ENCODE data around the gene HIRA. TPM values are rescaled to one million over a fixed set of nuclear protein-coding genes. Genes with fewer than 3 reads are reported as not detected.

HIRA gene
- polyA plus RNA-seq, 3 donors = 1.8 to 20.7 (median 2.6) TPM

GRCh38 chr22:19448076-19448607 lies 16.6 kb upstream of the HIRA start:
- Histone ChIP-seq H4K20me1 (ENCODE audit: insufficient read depth, low read length) (peaks cover 23% of the 10 kb centered on the region), H3K4me1 (ENCODE audit: control insufficient read depth in 1 of 2, insufficient read depth in 2 of 2, low read length in 2 of 2) (peaks cover 16 to 26% of the 10 kb centered on the region in 2 donors), H3K9me3 (replicated peaks in 1 of 2; ENCODE audit: control insufficient read depth in 1 of 2, insufficient read depth in 1 of 2, low read length in 2 of 2) (no peaks in the 10 kb centered on the region), H3K27me3 (ENCODE audit: control insufficient read depth in 2 of 2, insufficient read depth in 2 of 2, low read length in 2 of 2) (no peaks in the 10 kb centered on the region), H3K4me3 (replicated peaks in 1 of 3; ENCODE audit: low read depth in 2 of 3, low read length in 3 of 3) (peak overlapping the region; percentile 54 to 82 (median 69)), H3K4me2 (replicated peaks; ENCODE audit: extremely low read depth, low read length, poor library complexity, severe bottlenecking) (peak overlapping the region; percentile 84), H3K9ac (ENCODE audit: insufficient read depth, low read length, poor library complexity, severe bottlenecking) (peak overlapping the region; percentile 93), H3K79me2 (ENCODE audit: insufficient read depth, low read length) (peaks cover 45% of the 10 kb centered on the region), H3K36me3 (replicated peaks in 1 of 2; ENCODE audit: control insufficient read depth in 1 of 2, insufficient read depth in 2 of 2, low read length in 2 of 2) (peaks cover 32 to 49% of the 10 kb centered on the region in 2 donors), H2AFZ (ENCODE audit: insufficient read depth, low read depth, low read length, poor library complexity, severe bottlenecking) (peak overlapping the region; percentile 97), H3K27ac (ENCODE audit: low read depth in 1 of 2, low read length in 2 of 2) (peak overlapping the region; percentile 58 to 87)
- intact Hi-C loops (cut with micrococcal nuclease) = no loop called here
- Mint-ChIP-seq H3K27ac (peak overlapping the region; percentile 80 to 96 (median 94)), H3K4me3 (peak overlapping the region; percentile 91 to 96), H3K4me1 (peaks cover 25% of the 10 kb centered on the region), H3K36me3 (peaks cover 44 to 50% of the 10 kb centered on the region in 2 donors), H3K27me3 (ENCODE audit: low read depth in 3 of 3) (no peaks in the 10 kb centered on the region), H3K9me3 (peaks cover 0 to 1% (median 0%) of the 10 kb centered on the region in 7 donors)
- 23% methylated on average over 10 of the region's 14 CpGs for WGBS (ENCODE audit: insufficient coverage)
- TF ChIP-seq CTCF (IDR thresholded peaks at IDR 0.05) = no peak
- peak in 1 of 3 donors; percentile 10 for DNase-seq

- H3K27ac ChIP-seq (ENCODE audit: low read depth in 1 of 2, low read length in 2 of 2) = peak within 1 kb of the TSS; percentile 58 to 87
- no peak for TF ChIP-seq CTCF (IDR thresholded peaks at IDR 0.05)
- Mint-ChIP-seq H3K36me3 (peaks cover 44 to 52% of the 10 kb centered on the region in 2 donors), H3K27me3 (ENCODE audit: low read depth in 3 of 3) (no peaks in the 10 kb centered on the region), H3K9me3 (peaks cover 0 to 1% (median 0%) of the 10 kb centered on the region in 7 donors), H3K4me3 (peak within 1 kb of the TSS; percentile 91 to 96), H3K27ac (peak within 1 kb of the TSS; percentile 80 to 96 (median 94)), H3K4me1 (peaks cover 25% of the 10 kb centered on the region)
- intact Hi-C loops (cut with micrococcal nuclease) = loop anchor here (2.0 kb wide), 1 partner anchor 15 kb away; the partner anchor contains the start of gene MRPL40 (in 2 of the 2)
- H3K36me3 ChIP-seq (replicated peaks in 1 of 2; ENCODE audit: control insufficient read depth in 1 of 2, insufficient read depth in 2 of 2, low read length in 2 of 2) = peaks cover 31 to 49% of the 10 kb centered on the region in 2 donors
- DNase-seq = peak; percentile 80 to 86 (median 84)
- H3K4me2 ChIP-seq (replicated peaks; ENCODE audit: extremely low read depth, low read length, poor library complexity, severe bottlenecking) = peak within 1 kb of the TSS; percentile 84
- under 1% methylated on average over 90 of the region's 92 CpGs for WGBS (ENCODE audit: insufficient coverage)
- H3K4me1 ChIP-seq (ENCODE audit: control insufficient read depth in 1 of 2, insufficient read depth in 2 of 2, low read length in 2 of 2) = peaks cover 16 to 26% of the 10 kb centered on the region in 2 donors
- H3K9ac ChIP-seq (ENCODE audit: insufficient read depth, low read length, poor library complexity, severe bottlenecking) = peak within 1 kb of the TSS; percentile 93
- H3K27me3 ChIP-seq (ENCODE audit: control insufficient read depth in 2 of 2, insufficient read depth in 2 of 2, low read length in 2 of 2) = no peaks in the 10 kb centered on the region
- peaks cover 28% of the 10 kb centered on the region for H4K20me1 ChIP-seq (ENCODE audit: insufficient read depth, low read length)
- H2AFZ ChIP-seq (ENCODE audit: insufficient read depth, low read depth, low read length, poor library complexity, severe bottlenecking) = peak within 1 kb of the TSS; percentile 97
- H3K79me2 ChIP-seq (ENCODE audit: insufficient read depth, low read length) = peaks cover 52% of the 10 kb centered on the region
- no peaks in the 10 kb centered on the region for H3K9me3 ChIP-seq (replicated peaks in 1 of 2; ENCODE audit: control insufficient read depth in 1 of 2, insufficient read depth in 1 of 2, low read length in 2 of 2)
- peak within 1 kb of the TSS; percentile 54 to 82 (median 69) for H3K4me3 ChIP-seq (replicated peaks in 1 of 3; ENCODE audit: low read depth in 2 of 3, low read length in 3 of 3)
Observed at GRCh38 chr22:19447330-19448075, 16.0 kb upstream of the HIRA start, which contains the start of gene C22orf39. TSS of gene C22orf39 (minus strand) at chr22:19447711. CDS start at chr22:19447688, 23 bp downstream.
